HUDEP-2 (cell line): ENCODE data around the gene EMX1.

ENCODE experiments used
- DNase-seq, 76 experiments: peaks; one replicate each; lab custom pipeline; 2025; ENCODE audit not compliant: unreplicated experiment in 76 of 76; lab: John Stamatoyannopoulos, UW

EMX1 gene

GRCh38 chr2:72917138-72917876 is at the start of gene EMX1:
Gene EMX1, plus strand, starts transcription at chr2:72917519. Its CDS starts 334 bp downstream, at chr2:72917853.
- DNase-seq: peak in 1 of 76 experiments; percentile 6

- DNase-seq: no peak
These were observed 46.3 kb upstream of the EMX1 start for GRCh38 chr2:72871060-72871459.

GRCh38 chr2:72871880-72872279 is 45.4 kb upstream of the EMX1 start:
- no peak for DNase-seq

- DNase-seq: peak in 25 of 76 experiments; percentile 1 to 44 (median 14)
These were observed 33.9 kb upstream of the EMX1 start for GRCh38 chr2:72883356-72883962.

GRCh38 chr2:72886505-72887031 is 30.8 kb upstream of the EMX1 start:
- DNase-seq: no peak

GRCh38 chr2:72887032-72887739 is 30.1 kb upstream of the EMX1 start, which contains the start of gene SPR:
Gene SPR, plus strand, starts transcription at chr2:72887408. Its CDS starts 25 bp downstream, at chr2:72887433.
- DNase-seq: peak in 62 of 76 experiments; percentile 6 to 80 (median 51)

GRCh38 chr2:72887740-72888437 is 29.4 kb upstream of the EMX1 start:
- peak in 63 of 76 experiments; percentile 6 to 68 (median 36) for DNase-seq

- DNase-seq: no peak
These were observed 28.7 kb upstream of the EMX1 start for GRCh38 chr2:72888438-72889202.

GRCh38 chr2:72889991-72890390 is 27.3 kb upstream of the EMX1 start:
- no peak for DNase-seq

GRCh38 chr2:72891091-72891818 is 26.1 kb upstream of the EMX1 start:
- no peak for DNase-seq

- DNase-seq: peak in 67 of 76 experiments; percentile 4 to 74 (median 48)
These were observed 24.7 kb upstream of the EMX1 start for GRCh38 chr2:72892506-72893173.

GRCh38 chr2:72893594-72894319 is 23.6 kb upstream of the EMX1 start:
- DNase-seq: peak in 44 of 76 experiments; percentile 2 to 64 (median 32)

- no peak for DNase-seq
These were observed 22.8 kb upstream of the EMX1 start for GRCh38 chr2:72894514-72894913.

- no peak for DNase-seq
These were observed 22.2 kb upstream of the EMX1 start for GRCh38 chr2:72895154-72895553.

GRCh38 chr2:72895759-72896281 is 21.5 kb upstream of the EMX1 start:
- DNase-seq: no peak

GRCh38 chr2:72896446-72896845 is 20.9 kb upstream of the EMX1 start:
- DNase-seq: no peak

GRCh38 chr2:72897785-72898584 is 19.3 kb upstream of the EMX1 start:
- DNase-seq: no peak
